Measurements from ENCODE around the gene CERS1. TPM values are rescaled to one million over a fixed set of nuclear protein-coding genes. Genes with fewer than 3 reads are reported as not detected.

CERS1 gene
- total RNA-seq, 2 experiments from 2014 or later = not detected

DNA sequence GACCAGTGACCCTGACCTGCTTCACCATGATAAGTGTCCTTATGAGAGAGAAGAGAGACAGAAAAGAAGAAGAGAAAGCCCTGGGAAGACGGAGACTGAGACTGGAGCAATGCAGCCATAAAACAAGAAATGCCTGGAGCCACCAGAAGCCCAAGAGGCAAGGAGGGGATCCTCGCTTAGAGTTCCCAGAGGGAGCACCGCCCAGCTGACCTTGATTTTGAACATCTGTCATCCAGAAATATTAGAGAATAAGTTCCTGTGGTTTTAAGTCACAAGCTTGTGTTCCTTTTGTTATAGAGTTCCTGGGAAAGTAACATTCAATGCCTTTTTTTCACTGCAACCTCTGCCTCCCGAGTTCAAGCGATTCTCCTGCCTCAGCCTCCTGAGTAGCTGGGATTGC, 20.2 kb downstream of the CERS1 start:
- no peak for DNase-seq
- ChIA-PET POLR2A (interaction anchor here (1.0 kb wide), 1 partner anchor 28 kb away, joined by 3 read pairs; no protein-coding TSS in a partner anchor), CTCF (interaction anchor here (0.7 to 3.4 kb wide), 3 partner anchors 9 to 29 kb away, joined by 3 to 9 read pairs (median 6); no protein-coding TSS in a partner anchor)
- peaks cover 3% of the 10 kb centered on the region for H3K9me3 Mint-ChIP-seq
- intact Hi-C loops (cut with micrococcal nuclease) = no loop called here
- no peaks in the 10 kb centered on the region for H3K36me3 Mint-ChIP-seq
- H3K27ac Mint-ChIP-seq = no peak overlapping the region
- H3K4me3 Mint-ChIP-seq = no peak overlapping the region
- no peaks in the 10 kb centered on the region for H3K27me3 Mint-ChIP-seq
- peaks cover 2% of the 10 kb centered on the region for H3K4me1 Mint-ChIP-seq (ENCODE audit: low read depth)

- DNase-seq = no peak
- ChIA-PET CTCF (no interaction called here), POLR2A (no interaction called here)
- no peak overlapping the region for H3K4me3 Mint-ChIP-seq
- peaks cover 6% of the 10 kb centered on the region for H3K4me1 Mint-ChIP-seq (ENCODE audit: low read depth)
- H3K27me3 Mint-ChIP-seq = no peaks in the 10 kb centered on the region
- intact Hi-C loops (cut with micrococcal nuclease) = no loop called here
- peaks cover 14% of the 10 kb centered on the region for H3K36me3 Mint-ChIP-seq
- H3K27ac Mint-ChIP-seq = no peak overlapping the region
- no peaks in the 10 kb centered on the region for H3K9me3 Mint-ChIP-seq
These were observed 24.4 kb downstream of the CERS1 start for GRCh38 chr19:18871543-18871942.

DNA sequence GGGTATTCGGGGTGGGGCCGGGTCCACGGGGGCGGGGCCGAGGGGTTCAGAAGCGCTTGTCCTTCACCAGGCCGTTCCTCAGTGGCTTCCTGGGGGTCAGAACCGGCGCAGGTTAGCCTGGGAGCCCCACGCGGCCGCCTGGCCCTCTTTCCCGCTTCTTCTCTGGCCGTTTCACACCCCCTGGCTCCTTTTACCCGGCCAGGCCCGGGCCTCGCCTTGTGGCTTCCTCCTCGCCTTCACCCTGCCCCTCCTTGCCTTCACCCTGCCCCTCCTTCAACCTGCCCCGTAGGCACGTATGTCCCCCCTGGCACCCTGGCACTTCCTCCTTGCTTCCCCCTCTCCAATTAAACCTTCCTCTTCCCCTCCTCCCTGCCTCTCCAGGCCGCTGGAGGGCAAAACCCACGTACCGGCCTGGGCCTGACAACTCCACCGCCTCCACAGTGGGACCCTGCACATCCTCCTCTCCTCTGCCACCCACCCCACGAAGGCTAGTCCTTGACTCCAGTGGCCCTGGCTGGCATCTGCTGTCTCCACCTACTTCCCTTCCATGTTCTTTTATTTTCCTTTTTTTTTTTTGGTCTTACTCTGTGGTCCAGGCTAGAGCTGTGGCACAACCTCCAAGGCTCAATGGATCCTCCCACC, 25.3 kb downstream of the CERS1 start:
- peaks cover 16% of the 10 kb centered on the region for H3K36me3 Mint-ChIP-seq
- no peaks in the 10 kb centered on the region for H3K27me3 Mint-ChIP-seq
- H3K4me1 Mint-ChIP-seq (ENCODE audit: low read depth) = peaks cover 6% of the 10 kb centered on the region
- CTCF ChIA-PET = no interaction called here
- intact Hi-C loops (cut with micrococcal nuclease) = no loop called here
- no peaks in the 10 kb centered on the region for H3K9me3 Mint-ChIP-seq
- no peak for DNase-seq
- POLR2A ChIA-PET = no interaction called here
- H3K27ac Mint-ChIP-seq = no peak overlapping the region
- no peak overlapping the region for H3K4me3 Mint-ChIP-seq

- intact Hi-C loops (cut with micrococcal nuclease) = no loop called here
- H3K27ac Mint-ChIP-seq = no peak overlapping the region
- CTCF ChIA-PET = no interaction called here
- no peaks in the 10 kb centered on the region for H3K9me3 Mint-ChIP-seq
- no peaks in the 10 kb centered on the region for H3K27me3 Mint-ChIP-seq
- no peak for DNase-seq
- H3K36me3 Mint-ChIP-seq = peaks cover 16% of the 10 kb centered on the region
- no peak overlapping the region for H3K4me3 Mint-ChIP-seq
- H3K4me1 Mint-ChIP-seq (ENCODE audit: low read depth) = peaks cover 6% of the 10 kb centered on the region
- POLR2A ChIA-PET = no interaction called here
These were observed 26.0 kb downstream of the CERS1 start for GRCh38 chr19:18869781-18870530.

DNA sequence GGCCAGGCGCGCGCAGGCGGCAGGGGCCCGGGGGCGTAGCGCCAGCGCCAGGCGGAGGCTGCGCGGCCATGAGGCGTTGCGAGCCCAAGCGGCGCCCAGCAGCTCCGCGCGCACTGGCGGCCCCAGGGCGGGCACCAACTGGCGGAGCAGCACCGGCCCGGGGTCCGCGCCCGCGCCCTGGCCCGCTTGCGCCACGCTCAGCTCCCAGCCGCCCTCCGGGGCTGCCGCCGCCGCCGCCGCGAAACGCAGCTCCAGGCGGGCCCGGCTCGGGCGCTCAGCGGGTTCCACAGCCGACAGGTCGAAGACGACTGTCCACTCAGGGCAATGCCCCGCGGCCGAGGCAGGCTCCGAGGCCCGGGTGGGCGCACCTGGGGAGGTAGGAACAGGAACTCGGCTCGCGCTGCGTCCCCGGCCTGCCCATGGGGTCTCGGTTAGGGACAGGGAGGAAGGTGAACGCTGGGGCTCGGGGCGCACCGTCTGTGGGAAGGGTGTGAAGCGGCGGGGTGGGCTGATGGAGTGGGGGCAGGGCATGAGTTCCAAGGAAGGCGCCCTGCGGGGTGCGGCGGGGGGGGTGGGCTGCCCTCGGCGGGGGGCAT, 26.8 kb downstream of the CERS1 start:
- ChIA-PET POLR2A (no interaction called here), CTCF (no interaction called here)
- intact Hi-C loops (cut with micrococcal nuclease) = no loop called here
- peaks cover 6% of the 10 kb centered on the region for H3K4me1 Mint-ChIP-seq (ENCODE audit: low read depth)
- H3K36me3 Mint-ChIP-seq = peaks cover 18% of the 10 kb centered on the region
- H3K27me3 Mint-ChIP-seq = no peaks in the 10 kb centered on the region
- no peak for DNase-seq
- H3K9me3 Mint-ChIP-seq = no peaks in the 10 kb centered on the region
- H3K4me3 Mint-ChIP-seq = no peak overlapping the region
- no peak overlapping the region for H3K27ac Mint-ChIP-seq

- ChIA-PET POLR2A (no interaction called here), CTCF (interaction anchor here (2.8 kb wide), 1 partner anchor 8 kb away, joined by 6 read pairs; no protein-coding TSS in a partner anchor)
- no peak for DNase-seq
- Mint-ChIP-seq H3K27me3 (no peaks in the 10 kb centered on the region), H3K36me3 (peaks cover 23% of the 10 kb centered on the region), H3K4me1 (ENCODE audit: low read depth) (peaks cover 6% of the 10 kb centered on the region), H3K27ac (no peak overlapping the region), H3K9me3 (no peaks in the 10 kb centered on the region), H3K4me3 (no peak overlapping the region)
- intact Hi-C loops (cut with micrococcal nuclease) = no loop called here
These were observed 27.5 kb downstream of the CERS1 start for GRCh38 chr19:18868380-18869022.

DNA sequence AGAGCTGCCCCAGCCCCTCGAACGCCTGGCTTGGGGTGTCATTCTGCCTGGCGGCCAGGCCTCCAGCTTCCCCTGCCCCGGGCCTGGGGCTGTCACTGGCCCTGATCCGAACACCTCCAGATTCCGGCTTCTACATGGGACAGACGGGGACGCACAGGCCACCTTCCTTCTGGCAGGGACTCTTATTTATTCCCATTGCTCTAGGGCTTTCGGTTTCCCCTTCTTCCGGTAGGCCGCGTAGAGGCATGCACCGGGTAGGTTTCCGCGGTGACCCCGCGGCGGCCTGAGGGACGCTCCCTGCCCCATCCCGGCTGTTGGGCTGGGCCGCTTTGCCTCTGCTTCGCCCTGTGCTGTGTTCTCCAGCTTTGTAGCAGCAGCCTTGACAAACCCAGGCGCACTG, 28.2 kb downstream of the CERS1 start:
- no peaks in the 10 kb centered on the region for H3K27me3 Mint-ChIP-seq
- POLR2A ChIA-PET = no interaction called here
- H3K27ac Mint-ChIP-seq = no peak overlapping the region
- CTCF ChIA-PET = interaction anchor here (1.0 to 2.8 kb wide), 4 partner anchors 9 to 35 kb away, joined by 3 to 17 read pairs (median 12); no protein-coding TSS in a partner anchor
- no peak overlapping the region for H3K4me3 Mint-ChIP-seq
- no peaks in the 10 kb centered on the region for H3K9me3 Mint-ChIP-seq
- peaks cover 6% of the 10 kb centered on the region for H3K4me1 Mint-ChIP-seq (ENCODE audit: low read depth)
- DNase-seq = no peak
- intact Hi-C loops (cut with micrococcal nuclease) = no loop called here
- H3K36me3 Mint-ChIP-seq = peaks cover 23% of the 10 kb centered on the region

DNA sequence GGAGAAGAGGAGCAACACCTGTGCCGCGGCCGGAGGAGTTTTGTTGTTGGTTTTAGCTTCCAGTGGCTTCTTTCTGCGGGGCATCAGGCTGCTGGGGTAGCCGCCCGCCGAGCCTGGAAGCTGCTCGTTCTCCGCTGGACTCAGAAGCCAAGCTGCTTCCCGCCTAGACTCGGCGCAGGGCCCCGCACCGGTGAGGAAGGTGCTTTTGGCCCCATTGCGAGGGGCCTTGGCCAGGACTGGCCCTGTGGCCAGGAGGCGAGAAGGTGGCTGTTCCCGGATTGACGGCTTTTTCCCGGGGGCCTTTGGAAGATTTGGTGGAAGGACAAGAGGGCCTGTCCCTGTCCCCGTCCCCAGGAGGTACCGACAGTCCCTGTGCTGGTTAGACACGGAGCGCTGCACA, 28.8 kb downstream of the CERS1 start:
- Mint-ChIP-seq H3K9me3 (no peaks in the 10 kb centered on the region), H3K4me3 (no peak overlapping the region), H3K27ac (no peak overlapping the region), H3K27me3 (no peaks in the 10 kb centered on the region), H3K4me1 (ENCODE audit: low read depth) (peaks cover 6% of the 10 kb centered on the region), H3K36me3 (peaks cover 26% of the 10 kb centered on the region)
- POLR2A ChIA-PET = no interaction called here
- intact Hi-C loops (cut with micrococcal nuclease) = no loop called here
- DNase-seq = no peak
- CTCF ChIA-PET = interaction anchor here (1.0 to 2.8 kb wide), 4 partner anchors 10 to 35 kb away, joined by 3 to 17 read pairs (median 12); no protein-coding TSS in a partner anchor

DNA sequence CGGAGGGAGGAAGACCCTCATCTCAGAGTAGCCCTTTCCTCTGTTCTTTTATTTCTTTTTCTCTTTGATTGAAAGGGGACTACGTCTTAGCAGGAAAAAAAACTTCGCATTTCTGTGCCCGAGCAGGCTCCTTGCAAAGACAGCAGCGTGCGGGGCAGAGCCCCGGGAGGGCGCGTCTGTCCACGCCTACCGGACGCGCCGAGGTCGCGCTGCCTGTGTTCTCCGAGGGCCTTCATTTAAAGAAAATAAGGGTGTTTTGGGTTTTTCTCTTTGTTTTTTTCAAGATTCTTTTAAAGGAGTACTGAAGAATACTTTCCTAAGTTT, 29.2 kb downstream of the CERS1 start:
- H3K27me3 Mint-ChIP-seq = no peaks in the 10 kb centered on the region
- H3K9me3 Mint-ChIP-seq = no peaks in the 10 kb centered on the region
- CTCF ChIA-PET = interaction anchor here (0.7 to 2.8 kb wide), 9 partner anchors 10 to 346 kb away, joined by 3 to 17 read pairs (median 4); partner anchors contain the start of gene UPF1
- POLR2A ChIA-PET = no interaction called here
- no peak overlapping the region for H3K4me3 Mint-ChIP-seq
- peaks cover 6% of the 10 kb centered on the region for H3K4me1 Mint-ChIP-seq (ENCODE audit: low read depth)
- no peak for DNase-seq
- H3K27ac Mint-ChIP-seq = no peak overlapping the region
- intact Hi-C loops (cut with micrococcal nuclease) = no loop called here
- peaks cover 30% of the 10 kb centered on the region for H3K36me3 Mint-ChIP-seq

GRCh38 chr19:18865973-18866799, 29.8 kb downstream of the CERS1 start:
- Mint-ChIP-seq H3K4me1 (ENCODE audit: low read depth) (peaks cover 6% of the 10 kb centered on the region), H3K36me3 (peaks cover 35% of the 10 kb centered on the region), H3K9me3 (no peaks in the 10 kb centered on the region), H3K27ac (no peak overlapping the region), H3K27me3 (no peaks in the 10 kb centered on the region), H3K4me3 (no peak overlapping the region)
- ChIA-PET CTCF (interaction anchor here (0.7 to 2.8 kb wide), 11 partner anchors 11 to 346 kb away, joined by 3 to 17 read pairs (median 3); partner anchors contain the start of gene UPF1), POLR2A (no interaction called here)
- DNase-seq = peak; percentile 73
- intact Hi-C loops (cut with micrococcal nuclease) = no loop called here

DNA sequence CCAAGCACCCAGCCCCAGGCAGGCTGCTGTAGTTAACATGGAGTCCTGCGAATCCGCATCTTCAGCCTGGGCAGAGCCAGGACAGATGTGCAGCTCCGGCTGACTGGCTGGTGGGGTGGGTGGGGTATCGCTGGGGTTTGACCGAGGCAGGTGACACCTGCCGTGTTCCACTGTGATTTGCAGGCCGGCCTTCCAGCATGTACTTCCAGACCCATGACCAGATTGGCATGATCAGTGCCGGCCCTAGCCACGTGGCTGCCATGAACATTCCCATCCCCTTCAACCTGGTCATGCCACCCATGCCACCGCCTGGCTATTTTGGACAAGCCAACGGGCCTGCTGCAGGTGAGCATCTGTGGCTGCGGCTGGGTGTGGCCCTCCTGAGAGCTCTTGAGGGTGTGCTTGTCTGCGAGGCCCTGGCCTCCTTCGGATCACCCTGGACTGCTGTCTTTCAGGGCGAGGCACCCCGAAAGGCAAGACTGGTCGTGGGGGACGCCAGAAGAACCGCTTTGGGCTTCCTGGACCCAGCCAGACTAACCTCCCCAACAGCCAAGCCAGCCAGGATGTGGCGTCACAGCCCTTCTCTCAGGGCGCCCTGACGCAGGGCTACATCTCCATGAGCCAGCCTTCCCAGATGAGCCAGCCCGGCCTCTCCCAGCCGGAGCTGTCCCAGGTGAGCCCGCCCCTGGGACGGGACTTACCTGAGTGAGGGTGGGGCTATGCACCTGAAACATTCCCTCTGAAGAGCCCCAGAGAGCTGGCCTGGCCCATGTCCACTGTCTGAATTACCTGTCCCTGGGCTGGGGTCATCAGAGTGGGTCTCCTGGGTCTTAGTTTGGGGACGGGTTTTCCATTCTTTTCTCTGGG, 30.6 kb downstream of the CERS1 start:
- Mint-ChIP-seq H3K27me3 (no peaks in the 10 kb centered on the region), H3K4me3 (no peak overlapping the region), H3K4me1 (ENCODE audit: low read depth) (peaks cover 3% of the 10 kb centered on the region), H3K9me3 (no peaks in the 10 kb centered on the region), H3K36me3 (peaks cover 43% of the 10 kb centered on the region), H3K27ac (no peak overlapping the region)
- POLR2A ChIA-PET = no interaction called here
- no peak for DNase-seq
- intact Hi-C loops (cut with micrococcal nuclease) = no loop called here
- CTCF ChIA-PET = interaction anchor here (0.8 to 2.8 kb wide), 8 partner anchors 10 to 181 kb away, joined by 3 to 17 read pairs (median 4); partner anchors contain the start of gene UPF1
